Stimulated activated CD4-positive, alpha-beta T cell treated with anti-CD3 and anti-CD28 coated beads, Interleukin-12 subunit alpha, Interleukin-12 subunit beta, amount 100 ng/mL, for 24 hours (primary cell): ENCODE data around the gene CAGE1.
"Not testable (repeated sequence)": the region's sequence is repeated elsewhere in the genome, so short reads cannot be mapped to it uniquely, and the experiment has no call there.

ENCODE experiments used
- DNase-seq, 2 experiments: peaks; one replicate each; pipeline ENCODE4 v3.0.0-alpha.2; 2020; ENCODE audit warnings: low read depth in 2 of 2

The CAGE1 gene

GRCh38 chr6:7339007-7339732 is 50.4 kb downstream of the CAGE1 start:
- DNase-seq, result not testable (repeated sequence)

GRCh38 chr6:7338031-7338430 is 51.5 kb downstream of the CAGE1 start:
- DNase-seq, result no peak

- DNase-seq, result no peak
These were observed 54.0 kb downstream of the CAGE1 start for GRCh38 chr6:7335519-7335918.

- no peak for DNase-seq
These were observed 54.9 kb downstream of the CAGE1 start for GRCh38 chr6:7334685-7335084.

GRCh38 chr6:7332090-7332745 is 57.3 kb downstream of the CAGE1 start:
- DNase-seq, result no peak

GRCh38 chr6:7331452-7331851 is 58.1 kb downstream of the CAGE1 start:
- DNase-seq, result no peak

GRCh38 chr6:7328243-7328642 is 61.3 kb downstream of the CAGE1 start:
- no peak for DNase-seq

GRCh38 chr6:7325750-7326149 is 63.8 kb downstream of the CAGE1 start:
- no peak for DNase-seq

GRCh38 chr6:7324520-7324919 is 65.0 kb downstream of the CAGE1 start:
- no peak for DNase-seq

GRCh38 chr6:7323074-7323473 is 66.5 kb downstream of the CAGE1 start:
- no peak for DNase-seq

GRCh38 chr6:7321866-7322265 is 67.7 kb downstream of the CAGE1 start:
- not testable (repeated sequence) for DNase-seq

- DNase-seq, result not testable (repeated sequence)
These were observed 70.1 kb downstream of the CAGE1 start for GRCh38 chr6:7319406-7319805.

- no peak for DNase-seq
These were observed 72.0 kb downstream of the CAGE1 start for GRCh38 chr6:7317538-7317937.

GRCh38 chr6:7316658-7317533 is 72.6 kb downstream of the CAGE1 start:
- DNase-seq, result no peak

GRCh38 chr6:7315948-7316365 is 73.6 kb downstream of the CAGE1 start:
- no peak for DNase-seq

GRCh38 chr6:7315087-7315947 is 74.2 kb downstream of the CAGE1 start:
- DNase-seq, result not testable (repeated sequence)

GRCh38 chr6:7314414-7314813 is 75.1 kb downstream of the CAGE1 start:
- no peak for DNase-seq

GRCh38 chr6:7313505-7314165 is 75.9 kb downstream of the CAGE1 start:
- DNase-seq, result no peak

- DNase-seq, result peak; percentile 92
These were observed 76.7 kb downstream of the CAGE1 start, which contains the start of gene SSR1 for GRCh38 chr6:7312616-7313504. Gene SSR1, minus strand, starts transcription at chr6:7313199. Its CDS starts 79 bp downstream, at chr6:7313120.
